ENCODE data around the gene BRD4.
A peak's percentile ranks its signal among the peaks of the same experiment; 100 is the strongest.

The BRD4 gene

GRCh38 chr19:15197942-15198341, 134.4 kb downstream of the BRD4 start:
- H3K27ac ChIP-seq (ENCODE audit: low read depth, low read length): no peak overlapping the region
- H3K9ac ChIP-seq (ENCODE audit: low read depth, low read length): no peak overlapping the region
- no peak overlapping the region for H3K4me3 ChIP-seq (ENCODE audit: low read depth, low read length)
- no peaks in the 10 kb centered on the region for H3K27me3 ChIP-seq (ENCODE audit: control insufficient read depth, insufficient read depth, low read length)
- peaks cover 14% of the 10 kb centered on the region; the same call in 1 of the 2 replicates for H3K4me1 ChIP-seq (ENCODE audit: control insufficient read depth, insufficient read depth, low read length)
- peaks cover 28% of the 10 kb centered on the region for H3K36me3 ChIP-seq (ENCODE audit: control insufficient read depth, insufficient read depth, low read length)
- H3K9me3 ChIP-seq (ENCODE audit: control insufficient read depth, insufficient read depth, low read length): no peaks in the 10 kb centered on the region

GRCh38 chr19:15197275-15197941, 134.9 kb downstream of the BRD4 start:
- H3K9ac ChIP-seq (ENCODE audit: low read depth, low read length): no peak overlapping the region
- H3K4me3 ChIP-seq (ENCODE audit: low read depth, low read length): no peak overlapping the region
- peaks cover 14% of the 10 kb centered on the region; the same call in 1 of the 2 replicates for H3K4me1 ChIP-seq (ENCODE audit: control insufficient read depth, insufficient read depth, low read length)
- no peaks in the 10 kb centered on the region for H3K27me3 ChIP-seq (ENCODE audit: control insufficient read depth, insufficient read depth, low read length)
- peaks cover 34% of the 10 kb centered on the region for H3K36me3 ChIP-seq (ENCODE audit: control insufficient read depth, insufficient read depth, low read length)
- H3K9me3 ChIP-seq (ENCODE audit: control insufficient read depth, insufficient read depth, low read length): no peaks in the 10 kb centered on the region
- H3K27ac ChIP-seq (ENCODE audit: low read depth, low read length): no peak overlapping the region

GRCh38 chr19:15196360-15197005, 135.9 kb downstream of the BRD4 start:
- H3K36me3 ChIP-seq (ENCODE audit: control insufficient read depth, insufficient read depth, low read length): peaks cover 43% of the 10 kb centered on the region
- no peaks in the 10 kb centered on the region for H3K27me3 ChIP-seq (ENCODE audit: control insufficient read depth, insufficient read depth, low read length)
- no peaks in the 10 kb centered on the region for H3K9me3 ChIP-seq (ENCODE audit: control insufficient read depth, insufficient read depth, low read length)
- H3K27ac ChIP-seq (ENCODE audit: low read depth, low read length): peak overlapping the region; percentile 21
- peaks cover 14% of the 10 kb centered on the region; the same call in 1 of the 2 replicates for H3K4me1 ChIP-seq (ENCODE audit: control insufficient read depth, insufficient read depth, low read length)
- peak overlapping the region; percentile 66; the same call in 1 of the 2 replicates for H3K4me3 ChIP-seq (ENCODE audit: low read depth, low read length)
- H3K9ac ChIP-seq (ENCODE audit: low read depth, low read length): no peak overlapping the region

- Histone ChIP-seq H3K4me3 (ENCODE audit: low read depth, low read length) (peak overlapping the region; percentile 66), H3K4me1 (ENCODE audit: control insufficient read depth, insufficient read depth, low read length) (peaks cover 14% of the 10 kb centered on the region; the same call in 1 of the 2 replicates), H3K27ac (ENCODE audit: low read depth, low read length) (peak overlapping the region; percentile 68), H3K9me3 (ENCODE audit: control insufficient read depth, insufficient read depth, low read length) (no peaks in the 10 kb centered on the region), H3K27me3 (ENCODE audit: control insufficient read depth, insufficient read depth, low read length) (no peaks in the 10 kb centered on the region), H3K36me3 (ENCODE audit: control insufficient read depth, insufficient read depth, low read length) (peaks cover 51% of the 10 kb centered on the region), H3K9ac (ENCODE audit: low read depth, low read length) (no peak overlapping the region)
Measured at GRCh38 chr19:15195371-15196334, 136.7 kb downstream of the BRD4 start.

- Histone ChIP-seq H3K27ac (ENCODE audit: low read depth, low read length) (no peak overlapping the region), H3K36me3 (ENCODE audit: control insufficient read depth, insufficient read depth, low read length) (peaks cover 58% of the 10 kb centered on the region), H3K9ac (ENCODE audit: low read depth, low read length) (no peak overlapping the region), H3K4me1 (ENCODE audit: control insufficient read depth, insufficient read depth, low read length) (peaks cover 14% of the 10 kb centered on the region; the same call in 1 of the 2 replicates), H3K27me3 (ENCODE audit: control insufficient read depth, insufficient read depth, low read length) (no peaks in the 10 kb centered on the region), H3K4me3 (ENCODE audit: low read depth, low read length) (peak overlapping the region; percentile 66), H3K9me3 (ENCODE audit: control insufficient read depth, insufficient read depth, low read length) (no peaks in the 10 kb centered on the region)
Measured at GRCh38 chr19:15194938-15195337, 137.4 kb downstream of the BRD4 start.

GRCh38 chr19:15191982-15192381, 140.4 kb downstream of the BRD4 start:
- Histone ChIP-seq H3K9me3 (ENCODE audit: control insufficient read depth, insufficient read depth, low read length) (no peaks in the 10 kb centered on the region), H3K4me1 (ENCODE audit: control insufficient read depth, insufficient read depth, low read length) (peaks cover 8% of the 10 kb centered on the region; the same call in 1 of the 2 replicates), H3K4me3 (ENCODE audit: low read depth, low read length) (no peak overlapping the region), H3K27me3 (ENCODE audit: control insufficient read depth, insufficient read depth, low read length) (no peaks in the 10 kb centered on the region), H3K9ac (ENCODE audit: low read depth, low read length) (no peak overlapping the region), H3K36me3 (ENCODE audit: control insufficient read depth, insufficient read depth, low read length) (peaks cover 67% of the 10 kb centered on the region), H3K27ac (ENCODE audit: low read depth, low read length) (no peak overlapping the region)

- no peak overlapping the region for H3K9ac ChIP-seq (ENCODE audit: low read depth, low read length)
- H3K9me3 ChIP-seq (ENCODE audit: control insufficient read depth, insufficient read depth, low read length): no peaks in the 10 kb centered on the region
- peaks cover 67% of the 10 kb centered on the region for H3K36me3 ChIP-seq (ENCODE audit: control insufficient read depth, insufficient read depth, low read length)
- peaks cover 7% of the 10 kb centered on the region; the same call in 1 of the 2 replicates for H3K4me1 ChIP-seq (ENCODE audit: control insufficient read depth, insufficient read depth, low read length)
- H3K27ac ChIP-seq (ENCODE audit: low read depth, low read length): no peak overlapping the region
- H3K27me3 ChIP-seq (ENCODE audit: control insufficient read depth, insufficient read depth, low read length): no peaks in the 10 kb centered on the region
- H3K4me3 ChIP-seq (ENCODE audit: low read depth, low read length): no peak overlapping the region
Measured at GRCh38 chr19:15191514-15191913, 140.8 kb downstream of the BRD4 start.

GRCh38 chr19:15188851-15189250, 143.5 kb downstream of the BRD4 start:
- Histone ChIP-seq H3K9ac (ENCODE audit: low read depth, low read length) (no peak overlapping the region), H3K27ac (ENCODE audit: low read depth, low read length) (no peak overlapping the region), H3K9me3 (ENCODE audit: control insufficient read depth, insufficient read depth, low read length) (no peaks in the 10 kb centered on the region), H3K4me1 (ENCODE audit: control insufficient read depth, insufficient read depth, low read length) (no peaks in the 10 kb centered on the region), H3K4me3 (ENCODE audit: low read depth, low read length) (no peak overlapping the region), H3K36me3 (ENCODE audit: control insufficient read depth, insufficient read depth, low read length) (peaks cover 91% of the 10 kb centered on the region), H3K27me3 (ENCODE audit: control insufficient read depth, insufficient read depth, low read length) (no peaks in the 10 kb centered on the region)

GRCh38 chr19:15187026-15188007, 145.0 kb downstream of the BRD4 start:
- Histone ChIP-seq H3K4me1 (ENCODE audit: control insufficient read depth, insufficient read depth, low read length) (no peaks in the 10 kb centered on the region), H3K27me3 (ENCODE audit: control insufficient read depth, insufficient read depth, low read length) (no peaks in the 10 kb centered on the region), H3K36me3 (ENCODE audit: control insufficient read depth, insufficient read depth, low read length) (peaks cover 90% of the 10 kb centered on the region), H3K9ac (ENCODE audit: low read depth, low read length) (no peak overlapping the region), H3K4me3 (ENCODE audit: low read depth, low read length) (no peak overlapping the region), H3K9me3 (ENCODE audit: control insufficient read depth, insufficient read depth, low read length) (no peaks in the 10 kb centered on the region), H3K27ac (ENCODE audit: low read depth, low read length) (no peak overlapping the region)
